Measurements from ENCODE around the gene CCDC57. TPM values are rescaled to one million over a fixed set of nuclear protein-coding genes. Genes with fewer than 3 reads are reported as not detected.

The CCDC57 gene
- total RNA-seq, 2 experiments from 2014 or later = 129 to 135 TPM

- H3K27me3 ChIP-seq (ENCODE audit: control insufficient read depth in 1 of 2, insufficient read depth in 2 of 2, low read length in 2 of 2) = no peaks in the 10 kb centered on the region
- no peaks in the 10 kb centered on the region for H3K27me3 Mint-ChIP-seq
- no peak overlapping the region for H3K27ac ChIP-seq (ENCODE audit: low read depth in 1 of 2, low read length in 2 of 2)
- ChIA-PET CTCF (no interaction called here), POLR2A (no interaction called here)
- no peak overlapping the region for H3K4me3 Mint-ChIP-seq
- no peak for DNase-seq
- H3K4me1 ChIP-seq (ENCODE audit: insufficient read depth, low read length) = peaks cover 3% of the 10 kb centered on the region
- peaks cover 65% of the 10 kb centered on the region for H3K36me3 Mint-ChIP-seq (ENCODE audit: low read depth)
- no peak overlapping the region for H3K4me3 ChIP-seq (ENCODE audit: low read length)
- intact Hi-C loops (cut with DNase I, micrococcal nuclease) = no loop called here
- peaks cover 23% of the 10 kb centered on the region for H3K36me3 ChIP-seq (ENCODE audit: insufficient read depth, low read length)
- H3K27ac Mint-ChIP-seq = no peak overlapping the region
- H3K9me3 Mint-ChIP-seq = no peaks in the 10 kb centered on the region
- ATAC-seq (ENCODE audit: poor library complexity) = no peak
- H3K9me3 ChIP-seq (ENCODE audit: control insufficient read depth in 1 of 2, insufficient read depth in 1 of 2, low read length in 2 of 2) = no peaks in the 10 kb centered on the region
- no peak for TF ChIP-seq CTCF (IDR thresholded peaks at IDR 0.05)
- no peaks in the 10 kb centered on the region for H3K4me1 Mint-ChIP-seq (ENCODE audit: low read depth)
Observed at GRCh38 chr17:82173351-82174041, 39.1 kb downstream of the CCDC57 start.

- Mint-ChIP-seq H3K36me3 (ENCODE audit: low read depth) (peaks cover 63% of the 10 kb centered on the region), H3K4me3 (no peak overlapping the region), H3K4me1 (ENCODE audit: low read depth) (no peaks in the 10 kb centered on the region), H3K27ac (no peak overlapping the region), H3K27me3 (no peaks in the 10 kb centered on the region), H3K9me3 (no peaks in the 10 kb centered on the region)
- peaks cover 16% of the 10 kb centered on the region for H3K36me3 ChIP-seq (ENCODE audit: insufficient read depth, low read length)
- no peak for DNase-seq
- peaks cover 3% of the 10 kb centered on the region for H3K4me1 ChIP-seq (ENCODE audit: insufficient read depth, low read length)
- intact Hi-C loops (cut with DNase I, micrococcal nuclease) = no loop called here
- ChIA-PET CTCF (no interaction called here), POLR2A (no interaction called here)
- no peak for TF ChIP-seq CTCF (IDR thresholded peaks at IDR 0.05)
- H3K4me3 ChIP-seq (ENCODE audit: low read length) = no peak overlapping the region
- H3K27me3 ChIP-seq (ENCODE audit: control insufficient read depth in 1 of 2, insufficient read depth in 2 of 2, low read length in 2 of 2) = no peaks in the 10 kb centered on the region
- H3K27ac ChIP-seq (ENCODE audit: low read depth in 1 of 2, low read length in 2 of 2) = no peak overlapping the region
- ATAC-seq (ENCODE audit: poor library complexity) = no peak
- no peaks in the 10 kb centered on the region for H3K9me3 ChIP-seq (ENCODE audit: control insufficient read depth in 1 of 2, insufficient read depth in 1 of 2, low read length in 2 of 2)
Observed at GRCh38 chr17:82172486-82173160, 40.0 kb downstream of the CCDC57 start.

- intact Hi-C loops (cut with DNase I, micrococcal nuclease) = no loop called here
- Mint-ChIP-seq H3K4me3 (no peak overlapping the region), H3K4me1 (ENCODE audit: low read depth) (no peaks in the 10 kb centered on the region), H3K9me3 (no peaks in the 10 kb centered on the region), H3K27ac (no peak overlapping the region), H3K36me3 (ENCODE audit: low read depth) (peaks cover 65% of the 10 kb centered on the region), H3K27me3 (no peaks in the 10 kb centered on the region)
- POLR2A ChIA-PET = no interaction called here
- DNase-seq (no peak), ATAC-seq (ENCODE audit: poor library complexity) (no peak)
- CTCF ChIA-PET = no interaction called here
- no peak overlapping the region for H3K27ac ChIP-seq (ENCODE audit: low read depth in 1 of 2, low read length in 2 of 2)
- no peak overlapping the region for H3K4me3 ChIP-seq (ENCODE audit: low read length)
- no peaks in the 10 kb centered on the region for H3K27me3 ChIP-seq (ENCODE audit: control insufficient read depth in 1 of 2, insufficient read depth in 2 of 2, low read length in 2 of 2)
- H3K9me3 ChIP-seq (ENCODE audit: control insufficient read depth in 1 of 2, insufficient read depth in 1 of 2, low read length in 2 of 2) = no peaks in the 10 kb centered on the region
- TF ChIP-seq CTCF (IDR thresholded peaks at IDR 0.05) = no peak
- H3K4me1 ChIP-seq (ENCODE audit: insufficient read depth, low read length) = peaks cover 3% of the 10 kb centered on the region
- peaks cover 16% of the 10 kb centered on the region for H3K36me3 ChIP-seq (ENCODE audit: insufficient read depth, low read length)
Observed at GRCh38 chr17:82171750-82172375, 40.8 kb downstream of the CCDC57 start.

All from CD4-positive, alpha-beta T cell (primary cell).